ENCODE data around the gene SACS.

Gene SACS

DNA sequence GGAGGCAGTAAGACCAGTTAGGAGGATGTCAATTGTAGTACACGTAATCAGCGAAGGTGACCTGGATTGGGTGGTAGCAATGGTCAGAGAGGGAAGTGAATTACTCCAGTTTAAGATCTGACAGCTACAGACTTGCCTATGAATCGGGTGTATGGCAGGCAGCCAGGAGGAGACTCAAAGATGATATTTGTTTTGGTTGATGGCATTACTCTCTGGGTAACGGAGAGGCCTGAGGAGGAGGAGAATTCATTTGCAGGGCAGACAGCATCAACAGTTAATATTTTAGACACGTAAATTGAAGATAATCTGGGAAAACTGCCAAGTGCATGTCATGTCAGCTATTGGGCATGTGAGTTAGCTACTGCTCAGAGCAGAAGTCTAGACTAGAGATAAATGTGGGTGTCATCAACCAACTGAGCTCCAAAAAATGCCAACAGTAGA lies 143.6 kb downstream of the SACS start:
- TF ChIP-seq, protein P1, sequence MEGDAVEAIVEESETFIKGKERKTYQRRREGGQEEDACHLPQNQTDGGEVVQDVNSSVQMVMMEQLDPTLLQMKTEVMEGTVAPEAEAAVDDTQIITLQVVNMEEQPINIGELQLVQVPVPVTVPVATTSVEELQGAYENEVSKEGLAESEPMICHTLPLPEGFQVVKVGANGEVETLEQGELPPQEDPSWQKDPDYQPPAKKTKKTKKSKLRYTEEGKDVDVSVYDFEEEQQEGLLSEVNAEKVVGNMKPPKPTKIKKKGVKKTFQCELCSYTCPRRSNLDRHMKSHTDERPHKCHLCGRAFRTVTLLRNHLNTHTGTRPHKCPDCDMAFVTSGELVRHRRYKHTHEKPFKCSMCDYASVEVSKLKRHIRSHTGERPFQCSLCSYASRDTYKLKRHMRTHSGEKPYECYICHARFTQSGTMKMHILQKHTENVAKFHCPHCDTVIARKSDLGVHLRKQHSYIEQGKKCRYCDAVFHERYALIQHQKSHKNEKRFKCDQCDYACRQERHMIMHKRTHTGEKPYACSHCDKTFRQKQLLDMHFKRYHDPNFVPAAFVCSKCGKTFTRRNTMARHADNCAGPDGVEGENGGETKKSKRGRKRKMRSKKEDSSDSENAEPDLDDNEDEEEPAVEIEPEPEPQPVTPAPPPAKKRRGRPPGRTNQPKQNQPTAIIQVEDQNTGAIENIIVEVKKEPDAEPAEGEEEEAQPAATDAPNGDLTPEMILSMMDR (IDR thresholded peaks at IDR 0.05; ENCODE audit: control insufficient read depth, insufficient read depth, low read depth, low read length, missing control alignments), result no peak
- H3K4me3 ChIP-seq (ENCODE audit: control insufficient read depth, low read depth, low read length), result no peak overlapping the region
- DNase-seq (ENCODE audit: low read depth), result no peak

DNA sequence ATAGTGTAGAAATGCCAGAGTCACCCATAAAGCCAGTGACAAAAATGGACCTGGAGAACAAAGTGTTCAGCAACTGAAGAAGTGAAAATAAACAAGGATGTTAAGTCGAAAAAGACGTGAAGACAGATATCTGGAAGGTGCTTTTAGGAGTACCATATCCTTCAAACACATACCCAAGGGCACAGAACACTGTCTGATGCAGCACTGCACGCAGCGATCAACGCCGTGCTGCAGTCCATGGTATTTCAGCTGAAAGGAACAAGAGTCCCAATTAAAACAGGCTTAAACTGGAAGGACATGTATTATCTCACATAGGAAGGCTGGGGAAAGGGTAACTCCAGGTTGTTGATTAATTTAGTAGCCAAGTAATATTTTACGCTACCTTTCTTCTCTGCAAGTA lies 144.5 kb downstream of the SACS start:
- no peak for DNase-seq (ENCODE audit: low read depth)
- H3K4me3 ChIP-seq (ENCODE audit: control insufficient read depth, low read depth, low read length), result no peak overlapping the region
- TF ChIP-seq, protein P1 (IDR thresholded peaks at IDR 0.05; ENCODE audit: control insufficient read depth, insufficient read depth, low read depth, low read length, missing control alignments), result no peak

DNA sequence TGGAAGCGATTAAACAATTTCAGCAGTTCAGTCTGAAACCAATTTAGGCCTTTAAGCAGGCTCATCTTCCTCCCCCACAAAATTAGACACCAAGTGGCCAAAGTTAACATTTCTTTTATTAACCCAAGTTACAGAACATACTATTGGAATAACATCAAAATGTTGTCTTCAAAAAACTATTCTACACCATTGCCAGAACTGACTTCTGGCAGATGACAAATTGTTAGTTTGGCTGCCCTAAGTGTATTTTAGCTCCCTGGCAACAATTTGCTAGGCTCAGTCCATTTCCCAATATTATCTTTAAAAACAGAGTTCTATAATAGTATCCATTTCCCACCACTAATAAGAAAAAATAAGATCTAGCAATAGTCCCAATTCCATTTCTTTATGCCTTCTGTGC lies 144.9 kb downstream of the SACS start:
- DNase-seq (ENCODE audit: low read depth), result no peak
- TF ChIP-seq, protein P1 (IDR thresholded peaks at IDR 0.05; ENCODE audit: control insufficient read depth, insufficient read depth, low read depth, low read length, missing control alignments), result no peak
- H3K4me3 ChIP-seq (ENCODE audit: control insufficient read depth, low read depth, low read length), result no peak overlapping the region

DNA sequence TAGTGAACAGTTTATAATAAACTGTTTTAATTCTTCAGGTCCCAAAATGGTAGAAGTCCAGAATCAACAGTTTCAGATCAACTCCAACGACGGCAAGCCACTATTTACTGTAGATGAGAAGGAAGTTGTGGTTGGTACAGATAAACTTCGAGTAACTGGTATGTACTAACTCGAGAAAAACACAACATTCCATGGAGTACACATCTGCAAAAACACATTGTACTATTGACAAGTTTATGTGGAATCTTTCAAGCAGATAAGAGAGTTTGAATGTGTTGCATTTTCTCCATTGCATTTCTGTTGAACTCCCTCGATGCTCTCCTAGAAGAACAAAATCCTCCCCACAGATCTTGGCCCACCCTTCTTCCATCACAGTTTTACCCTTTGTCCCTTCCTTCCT lies 154.2 kb downstream of the SACS start:
- TF ChIP-seq, protein P1 (IDR thresholded peaks at IDR 0.05; ENCODE audit: control insufficient read depth, insufficient read depth, low read depth, low read length, missing control alignments), result no peak
- H3K4me3 ChIP-seq (ENCODE audit: control insufficient read depth, low read depth, low read length), result no peak overlapping the region
- DNase-seq (ENCODE audit: low read depth), result no peak

All from AG09309 (cell line).